Glutamatergic neuron (in vitro differentiated cells): ENCODE data around the gene SLC3A2. TPM values are rescaled to one million over a fixed set of nuclear protein-coding genes. Genes with fewer than 3 reads are reported as not detected.

Source experiments
- DNase-seq: peaks from one replicate; pipeline ENCODE4 v3.0.0; 2022
- H3K27ac Mint-ChIP-seq: one replicate; pipeline ENCODE4 v1.8.0; 2020; ENCODE audit warnings: mild to moderate bottlenecking, mixed read lengths, inconsistent platforms; ENCODE audit not compliant: unreplicated experiment
- H3K27me3 Mint-ChIP-seq: one replicate; pipeline ENCODE4 v1.8.0; 2020; ENCODE audit warnings: mild to moderate bottlenecking, moderate library complexity, mixed read lengths, inconsistent platforms; ENCODE audit not compliant: unreplicated experiment
- H3K36me3 Mint-ChIP-seq: one replicate; pipeline ENCODE4 v1.8.0; 2020; ENCODE audit warnings: mild to moderate bottlenecking, mixed read lengths, inconsistent platforms; ENCODE audit not compliant: unreplicated experiment
- H3K4me1 Mint-ChIP-seq: one replicate; pipeline ENCODE4 v1.8.0; 2020; ENCODE audit warnings: mild to moderate bottlenecking, low read depth, mixed read lengths, inconsistent platforms; ENCODE audit not compliant: unreplicated experiment
- H3K4me3 Mint-ChIP-seq: one replicate; pipeline ENCODE4 v1.8.0; 2020; ENCODE audit warnings: mild to moderate bottlenecking, mixed read lengths, inconsistent platforms; ENCODE audit not compliant: unreplicated experiment
- H3K9me3 Mint-ChIP-seq: one replicate; pipeline ENCODE4 v1.8.0; 2020; ENCODE audit warnings: mild to moderate bottlenecking, moderate library complexity, mixed read lengths, inconsistent platforms; ENCODE audit not compliant: unreplicated experiment
- total RNA-seq: library from RNA; stranded (reverse); fragmentation: NEBNext Ultra II Directional; extraction: Animal tissue kit (Norgen Biotek cat#: 25700); gene quantifications from one replicate; pipeline ENCODE4 v1.2.1, GENCODE V29; 2021; ENCODE audit not compliant: unreplicated experiment
- TF ChIP-seq, protein P1 (sequence below): fragments of 200-600 bp; sonication (generic); IDR thresholded peaks from one replicate; pipeline ENCODE4 v1.5.0; 2021; ENCODE audit not compliant: partially characterized antibody, unreplicated experiment

SLC3A2 gene
- total RNA-seq, 1 donor from 2014 or later = 221 TPM

GRCh38 chr11:62892077-62892922, 11.6 kb downstream of the SLC3A2 start:
- Mint-ChIP-seq H3K36me3 (peaks cover 9% of the 10 kb centered on the region), H3K27ac (no peak overlapping the region), H3K4me3 (no peak overlapping the region)

GRCh38 chr11:62895501-62895900, 14.8 kb downstream of the SLC3A2 start:
- Mint-ChIP-seq H3K27me3 (peaks cover 3% of the 10 kb centered on the region), H3K9me3 (peaks cover 1% of the 10 kb centered on the region), H3K4me1 (no peaks in the 10 kb centered on the region), H3K4me3 (no peak overlapping the region), H3K36me3 (no peaks in the 10 kb centered on the region), H3K27ac (no peak overlapping the region)
- DNase-seq = no peak
- TF ChIP-seq, protein P1, sequence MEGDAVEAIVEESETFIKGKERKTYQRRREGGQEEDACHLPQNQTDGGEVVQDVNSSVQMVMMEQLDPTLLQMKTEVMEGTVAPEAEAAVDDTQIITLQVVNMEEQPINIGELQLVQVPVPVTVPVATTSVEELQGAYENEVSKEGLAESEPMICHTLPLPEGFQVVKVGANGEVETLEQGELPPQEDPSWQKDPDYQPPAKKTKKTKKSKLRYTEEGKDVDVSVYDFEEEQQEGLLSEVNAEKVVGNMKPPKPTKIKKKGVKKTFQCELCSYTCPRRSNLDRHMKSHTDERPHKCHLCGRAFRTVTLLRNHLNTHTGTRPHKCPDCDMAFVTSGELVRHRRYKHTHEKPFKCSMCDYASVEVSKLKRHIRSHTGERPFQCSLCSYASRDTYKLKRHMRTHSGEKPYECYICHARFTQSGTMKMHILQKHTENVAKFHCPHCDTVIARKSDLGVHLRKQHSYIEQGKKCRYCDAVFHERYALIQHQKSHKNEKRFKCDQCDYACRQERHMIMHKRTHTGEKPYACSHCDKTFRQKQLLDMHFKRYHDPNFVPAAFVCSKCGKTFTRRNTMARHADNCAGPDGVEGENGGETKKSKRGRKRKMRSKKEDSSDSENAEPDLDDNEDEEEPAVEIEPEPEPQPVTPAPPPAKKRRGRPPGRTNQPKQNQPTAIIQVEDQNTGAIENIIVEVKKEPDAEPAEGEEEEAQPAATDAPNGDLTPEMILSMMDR = no peak

More at GRCh38 chr11:62892077-62892922, 11.6 kb downstream of the SLC3A2 start:
- H3K27me3 Mint-ChIP-seq = peaks cover 5% of the 10 kb centered on the region
- no peaks in the 10 kb centered on the region for H3K4me1 Mint-ChIP-seq
- TF ChIP-seq, protein P1 = no peak
- H3K9me3 Mint-ChIP-seq = peaks cover 11% of the 10 kb centered on the region
- no peak for DNase-seq

DNA sequence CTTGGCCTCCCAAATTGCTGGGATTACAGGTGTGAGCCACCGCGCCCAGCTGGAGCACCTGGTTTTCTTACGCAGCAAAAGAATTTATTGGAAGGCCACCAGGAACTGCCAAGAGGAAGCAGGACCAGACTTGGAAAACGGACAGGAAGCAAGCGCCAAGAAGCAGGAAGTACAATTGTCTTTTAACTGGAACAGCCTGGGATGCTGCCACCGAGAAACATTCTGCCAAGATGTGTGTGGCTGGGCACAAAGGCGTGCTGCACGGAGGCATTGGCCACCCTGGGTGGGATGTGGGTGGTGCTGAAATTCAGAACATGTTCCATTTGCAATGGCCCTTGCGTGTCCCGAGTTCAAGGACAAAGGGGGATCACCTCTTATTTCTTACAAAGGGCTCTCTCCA, 15.4 kb downstream of the SLC3A2 start:
- peaks cover 3% of the 10 kb centered on the region for H3K27me3 Mint-ChIP-seq

DNA sequence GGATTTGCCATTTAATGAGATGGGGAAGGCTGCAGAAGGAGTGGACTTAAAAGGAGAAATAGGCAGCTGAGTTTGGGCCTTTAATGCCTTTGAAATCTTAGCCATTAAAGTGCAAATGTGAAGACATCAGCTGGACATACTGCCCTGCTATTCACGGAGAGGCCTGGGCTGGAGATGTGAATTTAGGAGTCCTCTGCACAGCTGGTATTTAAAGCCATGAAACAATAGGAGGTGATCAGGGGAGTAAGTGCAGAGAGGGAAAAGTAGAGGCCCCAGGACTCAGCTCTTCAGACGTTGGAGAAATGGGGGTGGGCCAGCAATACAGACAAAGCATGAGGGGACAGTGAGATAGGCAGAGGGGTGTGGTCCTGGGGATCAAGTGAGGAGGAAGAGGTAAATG, 16.6 kb downstream of the SLC3A2 start:
- Mint-ChIP-seq H3K4me3 (no peak overlapping the region), H3K27me3 (peaks cover 3% of the 10 kb centered on the region), H3K36me3 (no peaks in the 10 kb centered on the region), H3K4me1 (no peaks in the 10 kb centered on the region), H3K9me3 (peaks cover 1% of the 10 kb centered on the region), H3K27ac (no peak overlapping the region)
- no peak for DNase-seq
- TF ChIP-seq, protein P1 = no peak

More for the DNA sequence above, 15.4 kb downstream of the SLC3A2 start:
- Mint-ChIP-seq H3K4me3 (no peak overlapping the region), H3K27ac (no peak overlapping the region), H3K9me3 (peaks cover 1% of the 10 kb centered on the region), H3K4me1 (no peaks in the 10 kb centered on the region), H3K36me3 (no peaks in the 10 kb centered on the region)
- TF ChIP-seq, protein P1 = no peak
- DNase-seq = no peak

DNA sequence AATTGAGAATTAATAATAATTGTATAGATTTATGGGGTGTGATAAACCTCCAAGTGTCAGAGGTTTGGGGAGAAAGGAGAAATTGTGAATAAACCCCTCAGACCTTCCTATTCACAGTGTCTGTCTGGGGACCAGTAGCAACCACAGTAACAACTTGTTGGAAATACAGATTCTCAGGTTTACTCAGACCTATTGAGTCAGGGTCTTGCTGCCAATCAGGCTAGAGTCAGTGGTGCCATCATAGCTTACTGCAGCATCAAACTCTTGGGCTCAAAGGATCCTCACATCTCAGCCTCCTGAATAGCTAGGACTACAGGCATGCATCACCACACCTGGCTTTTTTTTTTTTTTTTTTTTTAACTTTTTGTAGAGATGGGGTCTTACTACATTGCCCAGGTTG, 17.3 kb downstream of the SLC3A2 start:
- Mint-ChIP-seq H3K9me3 (peaks cover 3% of the 10 kb centered on the region), H3K27me3 (peaks cover 3% of the 10 kb centered on the region), H3K4me1 (no peaks in the 10 kb centered on the region), H3K4me3 (no peak overlapping the region), H3K27ac (no peak overlapping the region), H3K36me3 (no peaks in the 10 kb centered on the region)
- TF ChIP-seq, protein P1 = no peak
- no peak for DNase-seq
